Esophagus muscularis mucosa (tissue), 3 donors: ENCODE measurements around the gene BCL2L14.

Experiments
- CTCF ChIP-seq, 3 experiments: fragments of 200-600 bp in 2 of 3; fragments of 450-650 bp in 1 of 3; sonication (generic) in 2 of 3; IDR thresholded peaks; one replicate each; pipeline ENCODE4 v1.5.1; 2017 to 2019; ENCODE audit warnings: antibody characterized with exemption in 3 of 3, mild to moderate bottlenecking in 2 of 3, moderate library complexity in 1 of 3
- POLR2A ChIP-seq: fragments of 450-650 bp; IDR thresholded peaks from one replicate; pipeline ENCODE4 v1.6.1; 2017; ENCODE audit warnings: antibody characterized with exemption, moderate library complexity, mild to moderate bottlenecking, low read depth
- POLR2AphosphoS5 ChIP-seq, 2 donors: sonication (generic); formaldehyde crosslinking; IDR thresholded peaks; one replicate each; pipeline ENCODE4 v1.6.1; 2017; ENCODE audit warnings: antibody characterized with exemption in 2 of 2

- TF ChIP-seq POLR2A (no peak), CTCF (IDR thresholded peaks at IDR 0.05) (no peak), POLR2AphosphoS5 (IDR thresholded peaks at IDR 0.05) (no peak)
Observed at GRCh38 chr12:12024911-12025682, 45.6 kb upstream of the BCL2L14 start.
